ENCODE data around the gene DVL2. TPM values are rescaled to one million over a fixed set of nuclear protein-coding genes. Genes with fewer than 3 reads are reported as not detected.
A peak's percentile ranks its signal among the peaks of the same experiment; 100 is the strongest.

Gene DVL2
- total and polyA plus RNA-seq, 2 of the 13 experiments (the other 11 are each of a cell fraction or from before 2014, with no cell fraction given): 5.7 to 38.2 TPM

DNA sequence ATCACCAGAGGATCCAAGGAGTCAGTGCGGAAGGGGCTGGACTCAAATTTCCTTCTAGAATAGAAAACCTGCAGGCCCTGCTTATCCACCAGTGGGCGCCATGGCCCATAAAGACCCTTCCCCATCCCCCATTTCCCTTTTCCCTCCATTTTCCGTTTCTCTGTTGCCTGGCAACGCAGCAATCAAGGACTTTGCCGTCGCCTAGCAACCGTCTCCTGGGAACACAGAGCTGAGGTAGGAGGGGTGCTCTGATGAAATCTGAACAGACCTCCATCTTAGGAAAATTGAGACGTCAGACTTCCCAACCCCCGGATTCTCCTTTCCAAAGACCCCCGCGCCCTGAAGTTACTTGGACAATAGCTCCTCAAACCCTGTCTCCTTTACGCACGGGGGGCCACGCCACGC is 20.4 kb downstream of the DVL2 start (continued):
- TF ChIP-seq ZNF609 (CRISPR knock-in tag; IDR thresholded peaks at IDR 0.05; ENCODE audit: borderline replicate concordance) (no peak), CREB1 (IDR thresholded peaks at IDR 0.05) (no peak), CREB1 (CRISPR knock-in tag; IDR thresholded peaks at IDR 0.05) (no peak), ZFP36L1 (CRISPR knock-in tag; IDR thresholded peaks at IDR 0.05) (no peak), SETDB1 (CRISPR knock-in tag; IDR thresholded peaks at IDR 0.05; ENCODE audit: borderline replicate concordance) (no peak), SMARCC2 (IDR thresholded peaks at IDR 0.05) (no peak), MZF1 (CRISPR knock-in tag; IDR thresholded peaks at IDR 0.05; ENCODE audit: borderline replicate concordance) (no peak), ARID4A (CRISPR knock-in tag; IDR thresholded peaks at IDR 0.05; ENCODE audit: borderline replicate concordance) (peak; percentile 46), SOX5 (CRISPR knock-in tag; IDR thresholded peaks at IDR 0.05; ENCODE audit: borderline replicate concordance) (peak; percentile 9; the same call in 1 of the 2 replicates), ELF4 (CRISPR knock-in tag; IDR thresholded peaks at IDR 0.05; ENCODE audit: borderline replicate concordance) (no peak), PITX1 (CRISPR knock-in tag; IDR thresholded peaks at IDR 0.05) (no peak), MLXIP (CRISPR knock-in tag; IDR thresholded peaks at IDR 0.05; ENCODE audit: borderline replicate concordance) (no peak), ZNF563 (CRISPR knock-in tag; IDR thresholded peaks at IDR 0.05) (no peak), TFDP2 (CRISPR knock-in tag; IDR thresholded peaks at IDR 0.05) (peak; percentile 59; the same call in 1 of the 2 replicates)
- TF ChIP-seq, protein P1, sequence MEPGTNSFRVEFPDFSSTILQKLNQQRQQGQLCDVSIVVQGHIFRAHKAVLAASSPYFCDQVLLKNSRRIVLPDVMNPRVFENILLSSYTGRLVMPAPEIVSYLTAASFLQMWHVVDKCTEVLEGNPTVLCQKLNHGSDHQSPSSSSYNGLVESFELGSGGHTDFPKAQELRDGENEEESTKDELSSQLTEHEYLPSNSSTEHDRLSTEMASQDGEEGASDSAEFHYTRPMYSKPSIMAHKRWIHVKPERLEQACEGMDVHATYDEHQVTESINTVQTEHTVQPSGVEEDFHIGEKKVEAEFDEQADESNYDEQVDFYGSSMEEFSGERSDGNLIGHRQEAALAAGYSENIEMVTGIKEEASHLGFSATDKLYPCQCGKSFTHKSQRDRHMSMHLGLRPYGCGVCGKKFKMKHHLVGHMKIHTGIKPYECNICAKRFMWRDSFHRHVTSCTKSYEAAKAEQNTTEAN (CRISPR knock-in tag; conservative IDR thresholded peaks at IDR 0.05): no peak

Measured in HepG2 (cell line).